Fibroblast of mammary gland (primary cell): ENCODE results near the gene GLDN.
A peak's percentile ranks its signal among the peaks of the same experiment; 100 is the strongest.

ENCODE experiments used
- DNase-seq: peaks from one replicate; pipeline ENCODE4 v3.0.0-alpha.2; 2010; ENCODE audit warnings: low read depth
- H3K4me3 ChIP-seq: 2 replicates; pipeline ENCODE4 v1.5.1; 2011; ENCODE audit warnings: low read depth, mild to moderate bottlenecking, low read length, moderate library complexity; ENCODE audit not compliant: control insufficient read depth
- CTCF ChIP-seq: conservative IDR thresholded peaks from 2 replicates; pipeline ENCODE4 v1.5.1; 2011; ENCODE audit warnings: low read depth, low read length, inconsistent platforms; ENCODE audit not compliant: control insufficient read depth, insufficient read depth

The GLDN gene

DNA sequence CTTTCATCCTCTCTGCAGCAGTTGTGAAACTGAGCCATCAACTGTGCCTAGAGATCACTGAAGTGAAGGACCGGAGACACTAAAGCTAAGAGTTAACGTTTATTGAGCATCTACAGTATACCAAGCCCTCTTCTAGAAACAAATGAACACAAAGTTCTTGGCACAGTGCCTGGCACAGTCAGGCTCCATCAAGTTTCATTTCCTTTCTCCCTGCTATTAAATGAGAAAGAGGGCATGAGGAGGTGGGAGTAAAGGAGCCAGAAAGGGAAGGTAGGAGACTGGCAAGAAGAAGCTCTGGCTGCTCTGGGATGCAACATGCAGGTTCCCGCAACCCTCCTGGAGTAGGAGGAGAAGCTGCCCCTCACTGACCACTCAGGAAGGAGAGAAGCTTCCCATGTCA, 33.6 kb upstream of the GLDN start:
- no peak for TF ChIP-seq CTCF
- peak; percentile 31 for DNase-seq

GRCh38 chr15:51310064-51310463, 31.4 kb upstream of the GLDN start:
- no peak for TF ChIP-seq CTCF
- peak; percentile 80 for DNase-seq
- H3K4me3 ChIP-seq: no peak overlapping the region

More for the DNA sequence above, 33.6 kb upstream of the GLDN start:
- H3K4me3 ChIP-seq: no peak overlapping the region

DNA sequence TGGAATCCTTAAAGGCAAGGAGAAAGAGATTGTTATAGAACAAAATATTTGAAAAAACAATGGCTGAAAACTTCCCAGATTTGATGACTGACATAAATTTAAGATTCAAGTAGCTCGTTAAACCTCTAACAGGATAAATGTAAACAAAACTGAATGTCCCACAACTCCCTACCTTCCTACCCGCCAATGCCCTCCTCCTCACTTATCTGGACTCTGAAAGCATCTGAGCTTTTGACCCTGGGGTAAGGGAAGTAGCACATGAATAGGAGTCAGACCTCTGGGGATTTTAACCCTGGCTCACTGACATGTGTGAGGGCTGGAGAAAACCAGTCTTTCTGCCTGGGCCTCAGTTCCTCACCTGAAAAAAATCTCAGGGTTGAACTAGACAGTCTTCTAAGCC, 29.9 kb upstream of the GLDN start:
- no peak for TF ChIP-seq CTCF
- H3K4me3 ChIP-seq: no peak overlapping the region
- DNase-seq: peak; percentile 18

GRCh38 chr15:51312166-51313073, 29.0 kb upstream of the GLDN start:
- TF ChIP-seq CTCF: no peak
- no peak overlapping the region for H3K4me3 ChIP-seq
- DNase-seq: peak; percentile 41

GRCh38 chr15:51313074-51313393, 28.4 kb upstream of the GLDN start:
- no peak overlapping the region for H3K4me3 ChIP-seq
- DNase-seq: peak; percentile 55
- TF ChIP-seq CTCF: no peak

GRCh38 chr15:51313644-51314280, 27.7 kb upstream of the GLDN start:
- DNase-seq: no peak
- no peak for TF ChIP-seq CTCF
- no peak overlapping the region for H3K4me3 ChIP-seq
